Measurements from ENCODE around the gene EIF1AD.

Gene EIF1AD

DNA sequence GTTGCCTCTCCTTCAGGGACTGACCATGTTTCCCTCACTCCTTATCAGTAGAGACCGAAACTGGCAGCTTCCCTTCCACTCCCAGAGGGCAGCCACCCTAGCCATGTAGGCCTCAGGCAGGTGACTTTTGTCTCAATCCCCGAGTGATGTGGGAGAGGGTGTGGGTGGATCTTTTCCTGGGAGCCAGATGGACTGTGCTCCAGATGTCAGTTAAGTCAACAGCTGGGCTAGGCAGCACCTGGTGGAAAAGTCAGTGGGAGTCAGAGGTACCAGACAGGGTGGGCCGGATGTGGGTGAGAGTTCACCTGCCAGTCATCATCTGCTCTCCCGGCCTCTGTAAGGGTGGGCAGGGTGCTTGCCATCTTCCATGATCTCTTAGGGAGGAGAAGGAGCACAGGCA lies 2.2 kb upstream of the EIF1AD start:
- no peak for DNase-seq (ENCODE audit: low spot score)

DNA sequence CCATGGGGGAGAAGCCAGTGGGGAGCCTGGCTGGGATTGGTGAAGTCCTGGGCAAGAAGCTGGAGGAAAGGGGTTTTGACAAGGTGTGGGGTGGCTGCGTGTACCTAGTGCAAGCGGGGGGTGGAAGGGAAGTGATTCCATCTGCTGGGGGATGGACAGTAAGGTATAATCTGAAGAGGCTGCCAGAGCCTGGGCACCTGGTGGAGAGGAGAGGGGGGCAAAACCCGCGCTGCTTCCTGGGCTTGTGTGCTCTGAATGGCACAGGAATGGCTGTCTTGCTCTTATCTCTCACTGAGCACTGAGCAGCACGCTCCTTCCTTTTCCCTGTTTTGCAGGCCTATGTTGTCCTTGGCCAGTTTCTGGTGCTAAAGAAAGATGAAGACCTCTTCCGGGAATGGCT lies 1.3 kb upstream of the EIF1AD start:
- DNase-seq (ENCODE audit: low spot score), result no peak

DNA sequence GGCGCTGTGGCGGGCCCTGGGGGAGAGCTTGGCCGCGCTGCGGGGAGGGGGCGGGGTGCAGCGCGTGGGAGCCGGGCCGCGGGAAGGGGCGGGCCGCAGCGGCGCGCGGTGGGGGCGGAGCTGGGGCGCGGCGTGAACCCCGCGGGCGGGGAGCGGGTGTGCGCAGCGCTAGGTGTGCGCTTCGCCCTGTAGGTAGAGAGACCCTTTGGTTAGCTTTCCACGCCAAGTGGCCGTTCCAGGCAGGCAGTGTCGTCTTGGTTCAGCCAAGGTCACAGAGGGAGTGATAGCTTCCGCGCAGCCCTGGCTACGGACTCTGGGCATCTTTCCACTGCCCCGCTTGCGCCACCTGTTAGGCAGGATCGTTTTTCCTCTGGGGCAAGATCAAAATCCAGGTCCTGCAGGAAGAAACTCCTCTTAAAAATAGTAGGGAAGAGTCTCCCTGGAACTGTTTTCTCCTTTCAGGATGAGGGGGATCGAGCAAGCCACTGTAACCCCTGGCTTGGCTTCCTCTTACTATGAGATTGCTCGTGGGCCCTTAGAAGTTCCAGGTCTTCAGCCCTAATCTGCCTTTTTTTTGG lies 780 bp upstream of the EIF1AD start:
- no peak for DNase-seq (ENCODE audit: low spot score)

DNA sequence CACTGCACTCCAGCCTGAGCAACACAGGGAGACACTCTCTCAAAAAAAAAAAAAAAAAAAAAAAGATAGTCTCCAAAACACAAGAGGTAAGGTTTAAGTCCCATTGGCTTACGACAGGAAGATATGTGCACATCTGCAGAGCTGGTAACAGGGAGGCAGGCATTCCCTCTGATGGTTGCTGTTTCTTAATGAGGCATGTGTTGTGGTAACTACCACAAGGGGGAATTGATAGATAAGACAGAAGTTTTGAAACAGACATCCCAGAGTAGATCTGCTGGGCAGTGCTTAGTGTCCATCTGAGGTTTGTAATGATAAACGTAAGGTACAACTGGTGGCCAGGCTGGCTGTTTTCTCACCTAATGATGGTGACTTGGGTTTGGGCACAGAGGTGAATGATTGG lies 4.7 kb downstream of the EIF1AD start:
- DNase-seq (ENCODE audit: low spot score), result no peak

DNA sequence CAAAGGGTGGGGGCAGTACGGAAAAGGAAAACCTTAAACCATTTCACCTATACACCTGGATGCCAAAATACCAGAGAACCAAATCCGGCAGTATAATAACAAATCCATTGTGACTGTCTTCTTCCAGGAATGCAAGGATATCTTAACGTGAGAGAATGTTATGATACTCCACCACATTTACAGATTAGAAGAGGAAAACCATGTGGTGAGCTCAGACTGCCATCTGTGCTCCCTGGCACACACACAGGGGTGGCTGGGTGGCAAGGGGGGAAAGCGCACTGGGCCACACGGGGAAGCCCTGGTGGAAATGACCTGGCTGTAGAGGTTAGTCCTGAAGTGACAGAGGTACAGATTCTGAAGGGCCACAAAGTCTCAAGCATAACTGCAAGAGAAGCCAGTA lies 9.9 kb downstream of the EIF1AD start:
- DNase-seq (ENCODE audit: low spot score), result no peak

DNA sequence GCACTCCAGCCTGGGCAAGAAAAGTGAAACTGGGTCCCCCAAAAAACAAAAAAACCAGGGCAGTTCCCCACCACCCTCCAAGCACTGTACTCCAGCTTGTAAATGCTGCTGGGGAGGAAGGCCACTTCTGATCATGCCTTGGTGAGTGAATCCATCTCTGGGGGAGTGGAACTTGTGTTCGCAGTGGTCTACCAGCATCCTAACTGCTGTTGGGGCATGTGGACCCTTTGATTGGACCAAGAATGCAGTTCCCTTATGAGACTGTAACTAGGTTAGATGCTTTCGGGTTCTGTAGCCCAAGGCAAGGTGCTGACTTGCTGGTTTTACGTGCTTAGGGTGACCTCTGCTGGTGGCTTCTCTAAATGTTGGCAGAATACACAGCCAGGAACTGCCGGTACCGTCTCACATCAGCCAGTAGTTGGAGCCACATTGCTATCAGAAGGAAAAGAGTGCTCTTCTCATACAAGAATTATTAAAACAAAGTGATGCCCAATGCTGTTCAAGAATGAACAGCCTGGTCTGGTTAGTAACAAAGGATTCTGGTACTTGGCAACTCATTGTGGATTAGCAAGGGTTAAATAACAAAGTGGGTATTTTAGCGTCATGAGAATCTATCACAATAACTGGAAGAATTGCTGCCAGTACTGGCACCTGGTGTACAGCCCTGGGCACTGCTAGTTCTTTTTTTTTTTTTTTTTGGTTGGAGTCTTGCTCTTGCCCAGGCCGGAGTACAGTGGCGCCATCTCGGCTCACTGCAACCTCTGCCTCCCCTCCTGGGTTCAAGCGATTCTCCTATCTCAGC lies 13.0 kb downstream of the EIF1AD start:
- peak; percentile 96 for DNase-seq (ENCODE audit: low spot score)

DNA sequence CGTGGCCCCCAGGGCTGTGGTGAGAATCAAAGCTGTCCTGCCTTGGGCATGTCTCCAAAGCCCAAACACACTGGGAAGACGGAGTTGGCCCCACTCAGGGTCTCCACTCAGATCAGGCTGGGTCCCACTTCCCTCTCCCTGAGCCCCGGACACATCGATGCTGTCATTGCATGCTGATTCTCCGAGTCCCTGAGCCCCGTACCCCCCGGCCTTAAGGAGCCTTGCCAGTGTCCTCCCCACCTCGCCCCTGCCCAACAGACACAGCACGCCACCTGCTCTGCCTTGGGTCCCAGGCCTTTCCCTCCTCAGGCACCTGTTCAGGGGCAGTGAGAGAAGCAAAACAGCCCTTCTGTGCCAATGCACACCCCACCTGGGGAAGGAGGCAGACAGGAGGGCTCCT lies 14.6 kb downstream of the EIF1AD start:
- DNase-seq (ENCODE audit: low spot score), result no peak

DNA sequence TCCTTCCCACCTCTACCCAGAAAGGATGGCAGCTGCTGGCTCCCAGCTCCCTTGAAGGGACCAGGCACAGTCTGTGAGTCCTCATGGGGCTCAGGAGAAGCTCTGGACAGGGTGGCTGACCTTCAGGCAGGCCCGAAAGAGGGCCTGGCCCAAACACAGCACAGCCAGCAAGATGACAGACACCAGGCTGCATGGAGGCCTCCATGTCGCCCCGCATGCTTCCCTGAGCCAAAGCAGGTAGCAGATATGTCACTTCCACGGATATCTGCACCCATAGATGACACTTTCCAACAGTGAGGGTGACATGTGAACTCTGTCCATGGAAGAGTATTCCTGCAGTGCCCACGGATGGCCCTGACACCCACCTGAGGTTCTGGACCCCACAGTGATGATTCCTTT lies 18.4 kb downstream of the EIF1AD start:
- DNase-seq (ENCODE audit: low spot score), result no peak

DNA sequence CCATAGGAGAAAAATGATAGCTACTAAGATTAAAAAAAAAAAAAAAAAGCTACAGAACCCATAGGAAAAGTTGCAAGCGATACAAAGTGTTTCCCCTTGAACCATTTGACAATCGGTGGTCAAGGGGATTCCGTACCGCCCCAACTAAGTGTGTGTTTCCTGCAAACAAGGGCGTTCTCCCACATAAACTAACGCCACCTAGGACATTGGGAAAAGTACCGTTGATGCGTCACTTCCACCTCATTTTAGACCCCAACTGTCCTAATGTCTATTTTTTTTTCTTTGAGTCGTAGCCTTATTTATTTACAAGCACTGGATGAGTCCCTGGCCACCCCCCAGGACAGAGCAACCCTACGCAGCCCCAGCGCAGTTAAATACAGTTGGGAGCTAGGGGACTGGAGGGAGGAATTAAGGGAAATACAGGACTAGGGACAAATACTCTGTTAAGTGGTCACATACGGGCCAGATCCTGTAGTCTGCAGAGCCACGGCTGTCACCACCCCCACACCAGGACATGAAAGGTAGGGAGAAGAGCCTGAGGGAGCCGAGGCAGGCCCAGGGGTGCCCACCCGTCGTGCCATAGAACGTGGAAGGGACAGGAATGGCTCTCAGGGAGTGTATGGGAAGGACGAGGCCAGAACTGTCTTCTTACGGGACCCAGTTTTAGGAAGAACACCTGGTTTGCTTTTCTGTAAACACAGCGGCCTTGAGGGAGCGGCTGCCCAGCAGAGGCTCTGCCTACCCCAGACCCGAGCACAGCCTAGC lies 19.0 kb downstream of the EIF1AD start:
- no peak for DNase-seq (ENCODE audit: low spot score)

DNA sequence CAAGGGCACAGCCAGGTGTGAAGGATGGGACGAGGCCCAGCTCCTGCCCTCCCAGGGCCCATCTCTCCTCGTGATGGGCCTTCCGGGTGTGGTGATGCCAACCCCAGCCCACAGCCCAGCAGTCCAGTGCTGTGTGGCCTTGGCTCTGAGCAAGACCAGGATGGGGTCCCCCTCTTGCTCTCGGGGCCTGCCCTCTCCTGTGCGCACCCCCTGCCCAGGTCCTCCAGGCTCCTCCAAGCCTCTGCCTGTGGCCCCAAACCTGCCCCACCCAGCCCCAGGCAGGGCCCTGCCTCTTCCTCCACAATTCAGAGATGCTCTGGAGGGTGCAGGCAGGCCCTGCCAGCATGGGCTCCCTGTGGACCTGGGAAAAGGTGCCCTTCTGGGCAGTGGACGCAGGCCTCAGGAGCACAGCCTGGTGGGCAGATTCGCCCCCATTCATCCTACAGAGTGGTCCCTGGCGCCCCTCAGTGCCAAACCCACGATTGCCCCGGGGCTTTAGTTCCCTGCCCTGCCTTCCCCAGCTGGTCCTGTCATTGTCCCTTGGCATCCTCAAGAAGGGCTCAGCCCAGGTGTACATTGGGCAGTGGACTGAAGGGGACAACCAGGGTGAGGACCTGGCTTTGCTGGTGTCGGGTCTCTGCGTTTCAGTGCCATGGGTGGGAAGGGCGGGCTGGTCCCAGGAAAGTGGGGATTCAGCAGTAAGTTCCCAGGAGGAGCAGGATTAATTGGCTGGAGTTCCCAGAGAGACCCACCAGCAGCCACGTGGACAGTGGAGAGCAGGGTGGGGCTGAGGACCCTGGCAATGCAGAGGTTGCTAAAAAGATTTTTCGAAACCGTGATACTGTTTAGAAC lies 19.8 kb downstream of the EIF1AD start:
- DNase-seq (ENCODE audit: low spot score), result no peak

DNA sequence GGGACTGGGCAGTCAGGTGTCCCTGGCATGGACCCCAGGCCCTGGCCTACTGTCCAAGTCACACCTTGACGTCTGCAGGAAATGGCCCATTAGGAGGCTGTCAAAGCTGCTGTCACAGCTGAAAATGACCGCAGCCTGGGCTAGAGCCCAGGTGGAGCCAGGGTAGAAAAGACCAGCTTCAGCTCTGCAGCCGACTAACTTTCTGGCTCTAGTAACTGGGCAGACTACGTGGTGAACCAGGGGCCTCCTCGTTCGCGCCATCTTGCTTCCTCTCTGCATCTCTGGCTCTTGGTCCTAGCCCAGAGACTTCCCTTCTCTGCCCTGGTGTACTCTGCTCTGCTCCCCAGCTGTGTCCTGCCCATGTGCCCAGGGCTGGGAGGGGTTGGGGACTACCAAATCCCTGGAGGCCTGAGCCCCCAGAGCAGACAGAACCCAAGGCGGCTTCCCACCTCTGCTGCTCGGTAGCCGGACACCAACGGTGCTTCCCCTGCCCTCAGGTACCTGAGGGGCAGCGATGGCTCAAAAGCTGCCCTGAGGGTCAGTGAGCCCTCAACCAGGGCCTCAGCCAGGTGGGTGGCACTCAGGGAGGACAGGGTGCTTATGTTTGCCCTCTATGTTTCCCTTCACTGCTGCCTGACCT lies 20.7 kb downstream of the EIF1AD start:
- DNase-seq (ENCODE audit: low spot score), result no peak

DNA sequence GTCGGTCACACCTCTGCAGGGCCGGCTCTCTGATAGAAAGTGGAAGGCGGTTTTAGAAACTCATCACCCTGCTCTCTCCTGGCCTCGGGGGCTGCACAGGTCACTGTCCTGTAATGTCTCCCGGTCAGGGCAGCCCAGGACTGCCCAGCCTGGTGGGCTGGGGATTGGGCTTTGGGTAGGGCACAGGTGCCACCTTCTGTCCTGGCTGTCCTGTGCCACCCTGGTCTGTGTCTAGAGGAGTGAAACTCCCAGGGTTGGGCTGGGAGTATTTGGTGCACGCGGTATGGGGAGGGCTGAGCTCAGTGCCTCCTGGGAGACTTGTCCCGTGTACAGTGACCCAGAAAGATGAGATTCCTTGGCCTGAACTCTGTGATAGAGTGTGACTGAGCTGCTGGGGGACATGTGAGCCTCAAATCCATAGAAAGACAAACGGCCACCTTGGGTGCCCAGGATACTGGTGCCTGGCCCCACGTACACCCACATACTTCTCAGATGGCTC lies 22.6 kb downstream of the EIF1AD start:
- DNase-seq (ENCODE audit: low spot score), result no peak

DNA sequence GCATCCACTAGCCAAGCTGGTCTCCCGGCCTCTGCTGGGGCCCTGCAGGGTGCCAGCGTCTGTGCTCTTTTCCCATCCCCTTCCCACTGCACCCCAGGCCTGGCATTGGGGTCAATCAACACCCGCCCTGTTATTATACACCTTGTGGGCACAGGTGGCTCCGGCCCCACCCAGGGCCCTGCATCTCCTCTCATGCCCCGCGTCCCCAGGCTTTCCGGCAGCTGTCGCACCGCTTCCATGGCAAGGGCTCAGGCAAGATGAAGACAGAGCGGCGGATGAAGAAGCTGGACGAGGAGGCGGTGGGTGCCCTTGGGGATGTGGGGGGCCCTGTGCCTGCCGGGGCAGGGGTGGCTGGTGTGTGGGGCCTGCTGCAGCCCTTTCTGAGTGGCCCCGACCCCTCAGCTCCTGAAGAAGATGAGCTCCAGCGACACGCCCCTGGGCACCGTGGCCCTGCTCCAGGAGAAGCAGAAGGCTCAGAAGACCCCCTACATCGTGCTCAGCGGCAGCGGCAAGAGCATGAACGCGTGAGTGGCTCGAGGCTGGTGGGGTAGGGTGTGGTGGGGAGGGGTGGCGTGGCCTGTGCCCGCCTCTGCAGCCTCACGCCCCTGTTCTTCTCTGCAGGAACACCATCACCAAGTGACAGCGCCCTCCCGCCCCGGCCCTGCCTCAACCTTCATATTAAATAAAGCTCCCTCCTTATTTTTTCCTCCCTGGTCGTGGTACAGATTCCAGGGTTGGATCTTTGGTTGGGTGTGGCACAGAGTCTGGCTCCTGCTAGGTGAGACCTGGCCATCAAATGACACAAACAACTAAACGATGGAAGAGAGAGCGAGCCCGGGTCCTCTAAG lies 23.3 kb downstream of the EIF1AD start:
- DNase-seq (ENCODE audit: low spot score), result no peak

DNA sequence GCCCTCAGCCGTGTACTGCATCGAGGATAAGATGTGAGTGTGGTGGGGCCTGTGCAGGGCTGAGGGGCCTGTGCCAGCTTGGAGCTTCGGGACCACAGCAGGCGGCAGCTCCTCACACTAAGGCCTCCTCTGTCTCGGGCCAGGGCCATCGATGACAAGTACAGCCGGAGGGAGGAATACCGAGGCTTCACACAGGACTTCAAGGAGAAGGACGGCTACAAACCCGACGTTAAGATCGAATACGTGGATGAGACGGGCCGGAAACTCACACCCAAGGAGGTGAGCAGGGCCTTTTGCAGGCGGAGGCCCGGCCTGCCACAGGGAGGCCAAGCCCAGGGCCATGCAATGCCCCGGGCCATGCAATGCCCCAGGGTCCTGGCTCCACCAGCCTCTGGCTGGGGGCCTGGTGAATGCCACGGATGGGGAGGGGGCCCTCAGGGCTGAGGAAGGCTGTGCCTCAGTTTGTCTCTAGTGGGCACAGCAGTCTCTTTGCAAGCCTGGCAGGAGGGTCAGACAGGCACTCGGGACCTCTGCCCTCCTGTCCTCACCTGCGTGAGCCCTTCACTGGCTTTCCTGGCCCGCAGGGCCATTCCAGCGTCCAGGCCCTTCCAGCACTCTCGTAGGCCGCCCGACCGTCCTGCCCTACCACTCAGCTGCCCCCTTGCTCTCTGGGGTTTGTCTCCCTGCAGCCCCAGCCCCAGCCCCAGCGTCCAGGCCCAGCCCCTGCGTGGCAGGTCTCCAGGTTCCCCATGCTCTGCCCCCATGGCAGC lies 24.2 kb downstream of the EIF1AD start:
- DNase-seq (ENCODE audit: low spot score), result no peak

DNA sequence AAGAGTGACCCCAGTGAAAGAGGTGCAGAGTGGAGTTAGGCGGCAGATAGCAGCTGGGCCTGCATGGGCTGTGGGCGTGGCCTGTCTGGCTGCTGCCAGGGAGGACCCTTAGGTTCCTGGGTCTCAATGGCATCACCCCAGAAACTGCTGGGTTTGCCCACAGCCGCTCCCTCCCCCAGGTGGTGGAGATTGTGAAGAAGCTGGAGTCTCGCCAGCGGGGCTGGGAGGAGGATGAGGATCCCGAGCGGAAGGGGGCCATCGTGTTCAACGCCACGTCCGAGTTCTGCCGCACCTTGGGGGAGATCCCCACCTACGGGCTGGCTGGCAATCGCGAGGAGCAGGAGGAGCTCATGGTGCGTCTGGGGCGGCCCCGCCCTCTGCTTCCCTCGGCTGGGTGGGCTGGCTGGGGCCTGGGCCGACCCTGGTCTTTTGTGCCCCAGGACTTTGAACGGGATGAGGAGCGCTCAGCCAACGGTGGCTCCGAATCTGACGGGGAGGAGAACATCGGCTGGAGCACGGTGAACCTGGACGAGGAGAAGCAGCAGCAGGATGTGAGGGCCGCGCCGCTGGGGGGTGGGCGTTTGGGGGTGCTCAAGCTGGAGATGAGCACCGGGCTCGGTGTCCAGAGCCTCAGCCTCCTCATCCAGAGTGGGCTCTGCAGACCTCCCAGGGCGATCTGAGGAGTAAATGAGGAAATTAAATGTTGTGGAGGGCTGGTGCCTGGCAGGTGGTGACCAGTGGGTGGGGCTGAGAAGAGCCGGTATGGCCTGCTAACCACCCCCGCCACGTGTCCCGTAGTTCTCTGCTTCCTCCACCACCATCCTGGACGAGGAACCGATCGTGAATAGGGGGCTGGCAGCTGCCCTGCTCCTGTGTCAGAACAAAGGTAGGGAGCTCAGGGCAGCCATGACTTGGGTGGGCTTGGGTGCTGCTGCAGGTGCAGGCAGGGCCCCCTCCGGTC lies 25.5 kb downstream of the EIF1AD start:
- DNase-seq (ENCODE audit: low spot score), result no peak

DNA sequence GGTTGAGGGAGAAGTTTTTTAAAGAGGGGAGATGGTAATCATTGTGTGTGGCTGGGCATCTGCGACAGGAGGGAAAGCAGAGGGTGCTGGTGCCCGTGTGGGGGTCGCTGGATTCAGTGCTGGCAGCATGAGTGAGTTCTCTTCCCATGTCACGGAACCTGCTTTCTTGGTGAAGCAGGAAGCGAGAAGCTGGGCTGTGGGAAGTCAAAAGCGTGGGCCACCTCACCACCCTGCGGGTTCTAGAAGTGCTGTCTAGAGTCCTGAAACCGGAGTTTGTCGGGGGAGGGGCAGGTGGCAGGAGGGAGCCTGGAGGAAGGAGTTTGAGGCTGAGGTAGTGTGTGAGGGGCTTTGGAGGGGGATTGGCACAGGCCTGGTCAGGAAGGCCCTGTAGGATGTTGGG lies 26.2 kb downstream of the EIF1AD start:
- DNase-seq (ENCODE audit: low spot score), result no peak

DNA sequence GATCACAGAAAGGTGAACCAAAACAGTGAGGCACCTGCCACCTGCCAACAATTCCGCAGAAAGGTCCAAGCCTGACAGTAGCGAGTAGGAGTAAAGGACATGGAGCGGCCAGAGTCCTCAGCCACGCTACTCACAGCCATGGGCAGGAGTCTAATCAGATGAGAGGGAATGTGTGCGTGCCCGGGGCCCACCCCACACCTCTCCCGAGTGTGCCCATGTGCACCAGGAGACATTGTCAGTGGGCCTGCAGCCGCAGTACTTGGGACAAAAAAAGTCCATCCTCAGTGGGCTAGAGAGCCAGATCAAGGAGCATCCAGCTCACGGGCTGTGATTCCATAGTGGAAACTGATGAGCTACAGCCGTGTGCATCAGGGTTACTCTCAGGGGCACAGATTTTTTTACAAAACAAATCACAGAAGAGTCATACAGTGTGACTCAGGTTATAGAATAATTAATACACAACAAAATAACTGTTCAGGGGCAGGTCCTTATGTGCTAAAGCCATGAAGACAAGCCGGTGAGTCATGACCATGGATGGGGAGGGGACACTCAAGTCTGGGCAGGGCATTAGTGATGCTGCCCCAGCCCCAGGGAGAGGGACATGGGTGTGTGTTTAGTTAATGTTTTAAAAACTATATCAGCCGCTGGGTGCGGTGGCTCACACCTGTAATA lies 28.4 kb downstream of the EIF1AD start:
- DNase-seq (ENCODE audit: low spot score), result no peak

DNA sequence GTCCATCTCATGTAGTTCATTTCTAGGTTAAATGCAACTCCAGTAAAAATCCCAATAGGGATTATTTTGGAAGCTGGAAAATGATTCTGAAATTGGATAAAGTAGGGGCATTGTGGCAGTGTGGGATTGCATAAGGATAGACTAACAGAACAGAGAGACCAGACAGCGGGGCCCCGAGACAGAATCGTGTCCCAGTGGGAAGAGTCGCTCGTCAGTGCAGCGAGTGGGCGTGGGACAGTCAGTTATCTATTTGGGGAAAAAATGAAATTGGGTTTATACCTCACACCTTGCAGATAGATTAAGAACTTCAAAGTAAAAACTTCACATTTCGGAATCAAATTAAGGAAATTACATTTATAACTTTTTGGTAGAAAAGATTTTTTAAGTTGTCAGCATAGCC lies 29.8 kb downstream of the EIF1AD start:
- DNase-seq (ENCODE audit: low spot score), result no peak

Measured in CD4-positive, alpha-beta T cell treated with Interleukin-15 for 4 hours (primary cell).